Astrocyte of the spinal cord (primary cell): ENCODE results near the gene PTPN13.

Experiments used
- DNase-seq: peaks from one replicate; pipeline ENCODE4 v3.0.0; 2011; ENCODE audit warnings: low read depth, low spot score
- H3K4me3 ChIP-seq: 2 replicates; pipeline ENCODE4 v1.5.1; 2011; ENCODE audit warnings: low read depth, mild to moderate bottlenecking, low read length, moderate library complexity
- CTCF ChIP-seq: IDR thresholded peaks from 2 replicates; pipeline ENCODE4 v1.5.1; 2012; ENCODE audit warnings: low read depth, mild to moderate bottlenecking, low read length, inconsistent platforms
- in situ Hi-C: cut with HindIII; loops from 2 replicates; pipeline ENCODE4 v1.10.0; 2017; ENCODE audit warnings: low sequenced_read_pairs

PTPN13 gene

GRCh38 chr4:86741846-86742245 lies 147.7 kb downstream of the PTPN13 start:
- no peak overlapping the region for H3K4me3 ChIP-seq
- DNase-seq = no peak
- no peak for TF ChIP-seq CTCF
- in situ Hi-C loops = no loop called here

GRCh38 chr4:86744570-86744969 lies 150.5 kb downstream of the PTPN13 start:
- no peak for TF ChIP-seq CTCF
- no peak for DNase-seq
- in situ Hi-C loops = no loop called here
- H3K4me3 ChIP-seq = no peak overlapping the region

GRCh38 chr4:86749121-86749520 lies 155.0 kb downstream of the PTPN13 start:
- H3K4me3 ChIP-seq = no peak overlapping the region
- in situ Hi-C loops = no loop called here
- no peak for DNase-seq
- no peak for TF ChIP-seq CTCF

GRCh38 chr4:86755388-86755787 lies 161.3 kb downstream of the PTPN13 start:
- H3K4me3 ChIP-seq = no peak overlapping the region
- TF ChIP-seq CTCF = no peak
- in situ Hi-C loops = no loop called here
- no peak for DNase-seq

- in situ Hi-C loops = no loop called here
- no peak for DNase-seq
- no peak overlapping the region for H3K4me3 ChIP-seq
- no peak for TF ChIP-seq CTCF
These were observed 163.4 kb downstream of the PTPN13 start for GRCh38 chr4:86757468-86757867.

- DNase-seq = no peak
- in situ Hi-C loops = no loop called here
- no peak for TF ChIP-seq CTCF
- no peak overlapping the region for H3K4me3 ChIP-seq
These were observed 165.2 kb downstream of the PTPN13 start for GRCh38 chr4:86759298-86759697.

GRCh38 chr4:86762649-86763048 lies 168.5 kb downstream of the PTPN13 start:
- DNase-seq = no peak
- in situ Hi-C loops = no loop called here

More at GRCh38 chr4:86762649-86763048, 168.5 kb downstream of the PTPN13 start:
- TF ChIP-seq CTCF = no peak
- H3K4me3 ChIP-seq = no peak overlapping the region
